Glomerular visceral epithelial cell (primary cell): Measurements from ENCODE around the gene SPAG17.

Source experiments
- DNase-seq: peaks from one replicate; pipeline ENCODE4 v3.0.0-alpha.2; 2016; ENCODE audit errors: extremely low spot score

The SPAG17 gene

DNA sequence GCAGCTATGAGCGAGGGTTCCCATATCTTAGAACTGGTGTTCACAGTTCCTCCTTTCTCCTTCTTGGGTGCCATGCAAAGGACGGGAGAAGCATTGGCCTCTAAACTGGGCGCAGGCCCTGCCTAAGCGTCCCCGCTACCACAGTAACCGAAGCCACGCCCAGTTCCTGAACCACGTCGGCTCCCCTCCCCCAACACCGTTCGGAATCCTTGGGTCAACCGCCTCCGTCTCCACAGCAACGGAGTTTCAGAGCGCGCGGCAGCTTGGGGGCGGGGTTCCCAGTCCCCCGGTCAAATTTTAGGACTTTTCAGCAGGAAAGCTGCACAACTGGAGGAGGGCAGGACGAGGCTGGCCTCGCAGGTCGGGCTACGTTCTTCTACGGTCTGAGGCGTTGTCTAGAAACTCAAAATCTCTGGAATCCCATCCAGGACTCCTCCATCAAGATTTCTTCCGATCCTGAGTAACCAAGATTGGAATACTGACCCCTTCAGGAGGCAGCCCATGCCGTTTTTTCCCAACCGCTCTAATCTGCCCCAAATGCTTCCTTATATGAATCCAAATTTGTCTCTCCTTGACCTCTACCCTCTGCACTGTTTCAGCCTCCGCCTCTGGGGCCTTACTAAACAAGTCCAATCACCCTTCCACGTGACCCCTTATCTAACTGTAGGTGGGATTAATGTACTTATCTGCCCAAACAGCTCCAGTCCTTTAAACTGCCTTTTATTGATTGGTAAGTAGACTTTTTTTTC, at the start of gene SPAG17:
Gene SPAG17 (minus strand): TSS at position 145 of the 749 bp plus-strand sequence. CDS start 71 bp downstream, at position 74.
- no peak for DNase-seq

DNA sequence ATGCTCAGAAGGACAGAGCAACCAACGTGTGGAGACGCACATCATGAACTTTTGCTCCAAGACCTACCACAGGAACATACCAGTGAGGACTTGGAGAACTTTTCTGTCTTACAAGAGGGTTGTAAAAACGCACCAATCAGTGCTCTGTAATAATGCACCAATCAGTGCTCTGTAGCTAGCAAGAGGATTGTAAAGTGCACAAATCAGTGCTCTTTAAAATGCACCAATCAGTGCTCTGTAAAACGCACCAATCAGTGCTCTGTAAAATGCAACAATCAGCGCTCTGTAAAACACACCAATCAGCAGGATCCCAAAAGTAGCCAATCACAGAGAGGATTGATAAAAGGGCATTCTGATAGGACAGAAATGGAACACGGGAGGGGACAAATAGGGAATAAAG, 40.4 kb upstream of the SPAG17 start:
- DNase-seq: no peak

DNA sequence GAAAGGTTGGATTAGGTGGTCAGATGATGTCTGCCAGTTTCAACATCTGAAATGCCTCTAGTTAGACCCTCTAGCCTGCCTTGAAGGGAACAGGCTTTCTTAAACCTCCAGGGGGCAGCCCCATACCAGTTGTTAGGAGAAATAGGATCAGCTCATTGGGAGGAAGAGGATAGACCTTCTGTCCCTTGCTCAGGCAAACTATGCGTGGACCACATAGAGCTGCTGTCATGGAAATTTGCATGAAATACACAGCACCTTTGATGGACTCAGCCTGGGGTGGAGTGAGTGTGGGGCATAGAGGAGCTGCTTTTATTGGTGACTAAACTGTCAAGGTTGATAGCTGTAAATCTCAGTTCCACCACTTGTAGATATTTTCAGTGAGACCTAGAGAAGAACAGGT, 38.4 kb upstream of the SPAG17 start:
- DNase-seq: peak; percentile 29

DNA sequence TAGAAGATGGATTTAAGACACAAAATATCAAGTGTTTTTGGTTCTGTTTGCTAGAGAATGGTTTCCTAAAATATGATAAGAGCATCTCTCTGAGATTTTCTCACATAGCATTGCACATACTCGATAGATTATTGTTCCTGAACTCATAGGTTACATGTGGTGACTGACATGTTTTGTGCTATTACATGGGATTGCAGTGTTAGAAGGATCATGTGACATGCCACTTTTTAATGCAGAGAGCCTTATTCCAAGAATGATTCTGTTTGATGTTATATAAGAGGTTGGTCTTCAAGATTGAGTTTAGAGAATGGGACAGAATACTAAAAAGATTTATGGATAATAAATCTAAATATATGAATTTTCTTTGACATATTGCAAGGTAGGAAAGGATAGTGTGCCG, 34.4 kb upstream of the SPAG17 start:
- no peak for DNase-seq

DNA sequence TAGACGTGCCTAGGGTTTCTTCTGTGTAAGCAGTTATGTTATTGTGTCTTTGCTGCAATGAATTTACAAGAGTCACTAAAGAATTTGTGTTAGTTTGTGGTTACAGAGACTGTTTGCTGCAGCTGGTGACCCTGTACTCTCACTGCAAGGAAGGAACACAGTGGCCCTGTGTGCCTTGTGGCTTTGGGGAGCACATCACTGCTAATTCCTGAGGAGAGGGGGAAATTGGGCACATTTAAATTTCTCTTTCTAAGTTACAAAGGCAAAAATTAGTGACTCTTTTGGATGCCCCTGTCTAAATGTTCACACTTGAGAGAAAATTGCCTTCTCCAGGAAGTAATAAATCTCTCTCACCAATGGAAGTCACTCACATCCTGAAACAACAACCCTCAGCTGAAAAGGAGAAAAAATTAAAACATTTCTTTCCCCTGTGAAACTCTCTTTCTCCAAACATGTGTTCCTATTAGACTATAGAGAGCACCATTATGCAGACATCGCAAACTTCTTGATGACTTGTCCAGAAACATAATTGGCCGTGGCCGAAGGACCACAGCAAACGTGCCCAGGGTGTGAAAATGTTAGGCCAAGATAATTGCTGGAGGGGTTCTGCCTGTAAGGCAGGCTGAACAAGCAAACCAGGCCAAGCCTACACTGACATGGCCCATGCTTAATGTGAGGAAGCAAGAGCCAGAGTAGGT, 32.3 kb upstream of the SPAG17 start:
- no peak for DNase-seq

DNA sequence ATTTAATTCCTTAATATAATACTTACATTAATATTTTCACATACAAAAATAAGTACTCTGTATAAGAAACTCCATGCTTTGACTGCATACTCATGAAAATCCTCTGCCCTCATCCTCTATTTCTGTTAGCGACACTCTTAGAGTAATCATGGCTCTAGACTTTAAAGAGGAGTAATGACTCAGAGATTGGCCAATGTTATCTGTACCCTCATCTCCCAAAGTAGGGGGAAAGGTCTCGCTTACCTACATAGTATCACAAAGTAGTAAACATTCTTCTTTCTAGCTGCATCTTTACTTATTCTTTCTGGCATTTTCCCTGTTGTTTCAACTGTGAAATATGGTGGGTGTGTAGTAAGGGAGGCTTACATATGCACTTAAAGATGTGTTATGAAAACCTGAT, 29.8 kb upstream of the SPAG17 start:
- DNase-seq: no peak

DNA sequence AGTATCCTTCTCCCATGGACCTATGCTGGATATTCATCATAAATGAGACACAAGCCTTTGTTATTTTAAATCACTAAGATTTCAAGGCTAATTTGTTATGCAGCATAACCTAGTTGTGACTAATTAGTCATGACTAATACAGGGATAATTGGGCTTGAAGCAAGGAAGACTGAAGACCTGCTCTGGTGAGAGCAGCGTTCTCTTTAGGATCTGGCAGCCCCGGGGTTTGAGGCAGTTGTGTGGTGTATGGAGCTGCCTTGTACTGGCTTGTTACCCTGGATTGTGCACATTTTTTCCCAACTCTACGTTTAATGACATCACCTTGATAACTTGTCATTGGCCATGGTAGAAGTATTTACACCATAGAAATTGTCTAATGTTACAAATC, 25.7 kb upstream of the SPAG17 start:
- DNase-seq: no peak

DNA sequence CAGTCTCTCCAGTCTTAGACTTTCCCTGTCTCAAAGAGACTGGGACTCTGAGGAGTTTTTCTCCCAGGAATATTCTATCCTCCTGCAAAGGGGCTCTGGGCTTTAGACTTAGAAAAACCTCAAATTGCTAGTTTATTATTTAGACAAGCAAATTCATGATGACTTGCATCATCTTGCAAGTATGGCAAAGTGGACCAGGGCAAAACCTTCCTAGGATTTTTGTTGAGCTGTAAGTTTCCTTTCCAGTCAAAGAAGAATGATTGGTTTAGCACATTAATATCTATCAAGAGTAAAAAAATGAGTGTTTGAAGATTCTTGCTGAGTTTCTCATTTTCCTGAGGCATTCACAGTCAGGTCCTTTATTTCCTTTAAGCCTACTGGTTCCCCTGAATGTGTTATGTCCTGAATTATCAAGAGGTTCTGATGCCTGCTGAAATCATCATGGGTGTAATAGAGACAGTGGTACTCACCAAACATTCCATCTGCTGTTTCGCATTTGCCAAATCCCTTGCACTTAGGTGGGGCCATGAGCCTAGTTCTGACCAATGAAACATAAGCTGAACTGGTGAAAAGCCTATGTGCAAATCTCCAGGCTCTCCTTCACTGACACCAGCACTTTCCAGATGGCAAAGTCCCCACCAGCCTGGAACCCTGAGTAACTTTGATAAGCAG, 25.2 kb upstream of the SPAG17 start:
- DNase-seq: no peak

DNA sequence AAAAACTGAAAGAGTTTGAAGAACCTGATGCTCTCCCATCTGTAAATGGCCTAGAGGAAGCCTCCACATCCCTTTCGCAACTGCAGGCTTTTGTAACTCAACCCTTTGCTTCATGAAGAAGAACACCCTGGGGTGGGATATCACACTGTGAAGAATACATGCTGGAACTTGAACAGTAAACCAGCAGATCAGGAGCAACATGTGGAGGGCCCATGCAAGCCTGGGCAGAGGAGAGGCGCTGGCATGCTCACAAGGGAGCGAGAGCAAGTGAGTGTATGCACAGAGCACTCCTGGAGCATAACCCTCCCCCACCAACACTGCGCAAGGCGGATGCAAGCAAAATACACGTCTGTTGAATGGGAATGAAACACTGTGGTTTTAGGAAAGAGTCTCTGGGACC, 24.6 kb upstream of the SPAG17 start:
- DNase-seq: no peak

DNA sequence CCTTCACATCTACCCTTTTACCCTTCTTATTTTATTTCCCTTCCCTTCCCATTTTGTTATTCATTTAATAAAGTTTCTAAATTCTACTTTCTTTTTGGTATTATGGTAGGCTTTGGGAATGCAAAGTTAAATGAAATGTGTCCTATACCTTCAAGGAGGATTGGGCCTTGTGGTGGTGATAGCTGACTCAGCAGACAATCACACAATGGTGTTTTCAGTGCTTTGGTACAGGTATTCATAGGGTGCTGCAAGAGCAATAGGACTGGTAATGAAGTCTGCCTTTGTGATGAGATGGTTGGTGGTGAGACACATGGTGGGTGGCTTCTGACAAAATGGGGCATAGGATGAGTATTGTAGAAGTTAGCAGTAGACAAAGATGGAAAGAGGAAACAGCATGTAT, 21.9 kb upstream of the SPAG17 start:
- DNase-seq: no peak

DNA sequence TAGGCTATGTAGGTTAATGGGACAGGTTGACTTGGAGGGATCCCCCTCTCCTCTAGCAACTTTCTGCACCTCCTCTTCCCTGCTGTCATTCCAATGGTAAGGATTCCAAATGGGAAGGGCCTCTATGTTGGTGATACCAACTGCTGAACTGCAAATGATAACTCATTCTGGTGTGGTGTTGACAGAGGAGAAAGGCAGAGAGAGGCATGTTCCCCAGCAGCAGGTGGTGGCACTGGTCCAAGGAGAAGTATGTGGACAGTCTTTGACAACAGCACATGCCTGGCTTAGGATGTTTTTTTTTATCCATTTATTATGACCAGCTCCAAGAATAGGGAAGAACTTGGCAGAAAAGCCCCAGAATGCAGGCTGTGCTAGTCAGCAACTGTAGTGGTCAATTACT, 19.6 kb upstream of the SPAG17 start:
- DNase-seq: no peak

DNA sequence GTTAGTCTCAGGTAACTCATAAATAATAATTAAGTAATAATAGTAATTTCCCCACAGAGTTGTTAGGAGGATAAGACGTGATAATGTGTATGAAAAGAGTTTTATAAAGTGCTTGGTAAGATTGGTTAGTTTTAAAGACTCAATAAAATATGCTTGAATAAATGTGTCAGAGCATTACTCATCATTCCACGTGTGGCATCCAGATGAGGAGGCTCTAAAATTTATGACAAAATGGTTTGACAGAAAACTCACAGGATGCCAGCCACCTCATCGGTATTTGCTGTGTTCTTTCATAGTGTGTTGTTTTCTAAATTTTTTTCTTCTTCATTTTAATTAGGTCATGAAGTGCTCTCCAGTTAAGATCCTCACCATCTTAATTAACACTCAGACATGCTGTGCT, 19.1 kb upstream of the SPAG17 start:
- DNase-seq: no peak

DNA sequence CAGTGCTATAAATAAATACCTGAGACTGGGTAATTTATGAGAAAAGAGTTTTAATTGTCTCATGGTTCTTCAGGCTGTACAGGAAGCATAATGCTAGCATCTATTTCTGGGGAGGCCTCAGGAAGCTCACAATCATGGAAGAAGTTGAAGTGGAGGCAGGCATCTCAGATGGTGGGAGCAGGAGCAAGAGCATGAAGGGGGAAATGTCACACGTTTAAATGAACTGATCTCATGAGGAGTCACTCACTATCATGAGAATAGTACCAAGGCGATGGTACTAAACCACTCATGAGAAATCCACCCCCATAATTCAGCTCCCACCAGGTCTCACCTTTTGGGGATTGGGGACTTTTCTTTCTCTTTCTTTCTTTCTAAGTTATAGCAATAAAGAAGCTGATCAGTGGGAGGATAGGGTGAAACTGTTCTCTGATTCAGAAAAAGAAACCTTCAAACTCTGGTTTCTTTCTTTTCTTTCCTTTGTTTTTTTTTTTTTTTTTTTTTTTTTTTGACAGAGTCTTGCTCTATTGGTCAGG, 17.1 kb upstream of the SPAG17 start:
- no peak for DNase-seq

DNA sequence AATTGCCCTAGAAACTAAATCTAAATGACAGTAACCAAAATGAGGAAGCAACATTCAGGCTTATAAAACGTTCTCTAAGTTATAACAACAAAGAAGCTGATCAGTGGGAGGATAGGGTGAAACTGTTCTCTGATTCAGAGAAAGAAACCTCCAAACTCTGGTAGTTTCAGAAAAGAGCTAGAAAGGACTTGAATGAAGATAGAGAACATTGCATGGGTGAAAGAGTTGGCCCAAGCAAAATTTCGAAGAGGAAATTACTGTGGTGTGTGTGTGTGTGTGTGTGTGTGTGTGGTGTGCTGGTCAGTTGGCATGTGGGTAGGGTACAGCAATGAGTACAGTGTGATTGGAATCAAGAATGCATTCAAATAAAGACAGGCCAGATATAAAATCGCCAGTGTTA, 16.5 kb upstream of the SPAG17 start:
- DNase-seq: no peak

DNA sequence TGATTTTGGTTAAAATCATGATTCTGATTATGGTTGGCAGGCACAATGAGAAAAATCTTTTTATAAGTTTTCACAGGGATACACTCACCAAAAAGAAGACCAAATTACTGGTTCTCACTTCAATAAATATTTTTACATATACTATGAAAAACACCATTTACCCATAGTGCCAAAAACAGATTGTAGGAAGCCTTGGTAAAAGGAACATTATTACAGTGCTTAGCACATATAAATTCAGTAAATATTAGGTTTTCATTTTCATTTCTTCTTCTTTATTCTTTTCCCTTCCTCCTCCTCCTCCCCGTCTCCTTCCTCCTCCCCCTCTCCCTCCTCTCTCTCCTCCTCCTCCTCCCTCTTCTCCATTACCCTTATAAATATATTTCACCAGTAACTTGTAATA, 15.8 kb upstream of the SPAG17 start:
- no peak for DNase-seq

DNA sequence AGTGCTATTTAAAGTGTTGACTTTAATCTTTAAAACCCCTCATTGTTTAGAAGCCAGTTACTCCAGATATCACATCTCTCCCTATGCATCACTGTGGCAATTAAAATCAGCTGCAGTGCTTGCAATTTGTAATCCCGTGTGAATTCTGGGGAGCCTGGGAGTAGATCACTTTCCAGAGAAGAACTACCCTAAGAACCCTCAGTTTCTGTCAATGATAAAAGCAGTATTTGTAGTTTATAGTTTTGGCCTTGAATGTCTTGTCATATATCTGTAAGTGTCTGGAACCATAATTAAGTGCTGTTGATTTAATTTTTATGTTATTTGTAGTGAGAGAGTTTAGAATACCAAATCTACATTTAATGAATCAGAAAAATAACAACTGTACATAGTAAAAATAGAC, 5.5 kb upstream of the SPAG17 start:
- no peak for DNase-seq

DNA sequence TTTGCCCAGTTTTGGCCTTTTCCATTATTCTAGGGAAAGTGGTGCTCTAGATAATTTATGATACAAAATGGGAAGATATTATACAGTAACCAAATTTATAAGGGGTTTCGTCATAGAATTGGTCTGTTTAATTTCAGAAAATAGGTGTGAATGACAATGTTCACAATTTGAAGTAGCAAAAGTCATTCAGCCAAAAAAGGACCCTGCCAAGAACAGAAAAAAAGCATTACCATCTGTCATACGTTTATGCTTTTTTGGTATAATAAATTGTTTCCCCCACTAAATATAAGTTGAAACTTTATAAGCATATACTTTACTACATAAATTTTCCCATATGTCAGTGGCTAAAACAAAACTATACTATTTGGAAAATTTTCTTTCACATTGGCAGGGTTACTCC, 4.5 kb upstream of the SPAG17 start:
- no peak for DNase-seq

DNA sequence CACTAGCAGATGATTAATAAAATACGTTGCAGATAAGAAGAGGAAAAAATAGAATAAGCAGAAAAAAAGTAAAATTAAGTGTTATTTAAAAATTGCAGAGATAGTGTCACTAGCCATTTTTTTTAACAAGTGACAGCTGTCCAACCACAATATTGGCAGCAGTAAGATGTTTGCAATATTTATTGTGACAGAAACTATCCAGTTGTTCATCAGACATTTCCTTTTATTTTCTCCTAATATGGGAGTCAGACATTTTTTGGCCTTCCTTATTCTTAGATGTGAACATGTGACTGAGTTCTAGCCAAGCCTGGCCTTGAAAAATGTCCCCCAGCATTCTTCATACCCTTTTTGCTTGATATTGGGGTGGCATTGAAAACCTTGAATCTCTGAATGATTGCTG, 3.4 kb upstream of the SPAG17 start:
- no peak for DNase-seq

DNA sequence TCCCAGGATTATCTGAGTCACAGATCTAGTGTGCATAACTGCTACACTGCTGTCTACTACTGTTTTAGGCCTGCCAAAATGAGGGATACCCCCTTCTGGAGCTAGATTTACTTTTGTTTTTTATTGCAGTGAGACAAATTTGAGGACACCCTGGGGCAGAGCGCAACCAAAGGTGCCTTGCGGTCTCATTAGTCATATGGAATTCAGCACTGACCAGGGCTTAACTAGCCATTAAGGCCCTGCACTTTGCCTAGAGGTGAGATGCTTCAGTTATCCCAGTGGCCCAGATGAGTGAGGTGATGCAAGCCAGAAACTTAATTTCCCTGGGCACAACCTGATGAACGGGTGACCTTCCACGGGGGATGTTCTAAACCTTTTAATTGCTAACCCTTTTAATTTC, 998 bp upstream of the SPAG17 start:
- no peak for DNase-seq

DNA sequence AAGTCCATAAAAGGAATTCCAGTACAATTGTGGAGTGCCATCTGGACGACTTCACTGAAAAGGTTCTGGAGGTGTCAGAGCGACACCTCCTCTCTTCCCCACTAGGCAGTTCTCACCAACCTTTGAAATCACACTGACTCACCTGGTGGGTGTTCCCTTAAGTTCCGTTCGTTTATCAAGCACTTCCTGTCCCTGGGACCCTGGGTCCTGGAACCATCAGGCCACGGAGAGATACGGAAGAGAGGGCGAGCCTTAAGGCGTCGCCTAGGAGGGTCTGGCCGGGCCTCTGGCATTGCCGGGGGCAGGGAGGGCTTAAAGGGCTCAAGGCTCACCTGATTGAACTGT, 317 bp downstream of the SPAG17 start:
- no peak for DNase-seq

DNA sequence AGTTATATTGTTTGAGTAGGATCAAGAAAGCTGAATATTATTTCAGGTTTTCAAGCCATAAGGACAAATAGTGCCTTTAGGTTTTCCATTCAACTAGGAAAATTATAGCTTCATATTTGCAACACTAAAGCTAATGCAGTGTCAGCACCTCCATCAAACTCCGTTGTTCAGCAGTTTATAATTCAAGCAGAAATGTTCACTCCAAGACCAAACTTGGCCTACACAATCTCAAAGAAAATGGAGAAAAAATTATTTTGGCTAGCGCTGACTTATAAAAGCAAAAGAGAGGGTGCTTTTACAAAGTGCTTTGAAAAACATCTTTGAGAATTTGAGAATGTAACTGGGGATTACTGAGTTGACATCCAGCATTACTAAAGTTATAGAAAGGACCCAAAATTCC, 1.4 kb downstream of the SPAG17 start:
- no peak for DNase-seq

DNA sequence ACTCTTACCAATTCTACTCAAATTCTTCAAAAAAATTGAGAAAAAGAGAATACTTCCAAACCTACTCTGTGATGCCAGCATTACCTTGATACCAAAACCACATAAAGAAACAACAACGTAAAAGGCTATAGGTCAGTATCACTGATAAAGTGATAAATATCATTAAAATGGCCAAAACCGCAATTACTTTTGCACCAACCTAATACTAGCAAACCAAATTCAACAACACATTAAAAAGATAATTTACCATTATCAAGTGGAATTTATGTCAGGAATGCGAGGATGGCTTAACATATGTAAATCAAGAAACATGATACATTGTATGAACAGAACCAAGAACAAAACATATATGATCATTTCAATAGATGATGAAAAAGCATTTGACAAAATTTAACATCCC, 7.0 kb downstream of the SPAG17 start:
- no peak for DNase-seq

DNA sequence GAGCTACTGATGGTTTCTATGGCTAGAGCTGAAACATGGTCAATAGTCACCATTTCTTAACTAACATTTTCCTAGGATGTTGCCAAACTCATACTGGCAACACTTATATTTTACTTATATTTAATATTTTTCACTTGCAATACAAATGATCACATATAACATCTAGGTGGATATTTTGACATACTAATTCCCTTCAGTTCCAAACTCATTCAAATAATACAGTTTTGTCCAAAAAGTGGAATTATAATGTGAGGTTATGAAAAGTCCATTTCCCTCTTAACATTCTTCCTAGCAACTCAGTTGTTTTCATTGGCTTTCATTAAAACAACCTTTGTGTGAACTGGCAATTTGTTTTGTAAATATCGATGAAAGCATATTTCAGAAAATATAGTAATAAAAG, 16.0 kb downstream of the SPAG17 start:
- no peak for DNase-seq
